Measurements from ENCODE around the gene CCDC74A.
"Not testable (repeated sequence)": the region's sequence is repeated elsewhere in the genome, so short reads cannot be mapped to it uniquely, and the experiment has no call there.

DNA sequence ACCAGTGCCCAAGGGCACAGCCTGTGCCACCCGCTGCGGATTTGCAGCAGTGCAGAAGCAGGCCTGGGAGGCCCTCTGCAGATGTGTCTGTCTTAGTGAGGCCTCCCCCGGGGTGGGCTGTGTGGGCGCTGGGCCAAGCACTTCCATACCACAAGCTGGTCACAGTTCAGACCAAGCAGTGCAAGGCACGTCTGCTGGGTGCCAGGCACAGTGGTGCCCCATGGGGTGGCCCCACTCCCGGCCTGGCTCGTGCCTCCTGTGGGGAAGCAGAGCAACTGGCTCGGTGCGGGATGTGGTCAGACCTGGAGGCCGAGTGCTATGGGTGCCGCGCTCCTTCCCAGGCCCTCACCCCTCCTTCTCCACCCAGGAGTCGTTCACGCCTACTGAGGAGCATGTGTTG is 12.5 kb upstream of the CCDC74A start:
- TF ChIP-seq, protein P1, sequence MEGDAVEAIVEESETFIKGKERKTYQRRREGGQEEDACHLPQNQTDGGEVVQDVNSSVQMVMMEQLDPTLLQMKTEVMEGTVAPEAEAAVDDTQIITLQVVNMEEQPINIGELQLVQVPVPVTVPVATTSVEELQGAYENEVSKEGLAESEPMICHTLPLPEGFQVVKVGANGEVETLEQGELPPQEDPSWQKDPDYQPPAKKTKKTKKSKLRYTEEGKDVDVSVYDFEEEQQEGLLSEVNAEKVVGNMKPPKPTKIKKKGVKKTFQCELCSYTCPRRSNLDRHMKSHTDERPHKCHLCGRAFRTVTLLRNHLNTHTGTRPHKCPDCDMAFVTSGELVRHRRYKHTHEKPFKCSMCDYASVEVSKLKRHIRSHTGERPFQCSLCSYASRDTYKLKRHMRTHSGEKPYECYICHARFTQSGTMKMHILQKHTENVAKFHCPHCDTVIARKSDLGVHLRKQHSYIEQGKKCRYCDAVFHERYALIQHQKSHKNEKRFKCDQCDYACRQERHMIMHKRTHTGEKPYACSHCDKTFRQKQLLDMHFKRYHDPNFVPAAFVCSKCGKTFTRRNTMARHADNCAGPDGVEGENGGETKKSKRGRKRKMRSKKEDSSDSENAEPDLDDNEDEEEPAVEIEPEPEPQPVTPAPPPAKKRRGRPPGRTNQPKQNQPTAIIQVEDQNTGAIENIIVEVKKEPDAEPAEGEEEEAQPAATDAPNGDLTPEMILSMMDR (IDR thresholded peaks at IDR 0.05): not testable (repeated sequence)
- not testable (repeated sequence) for TF ChIP-seq POLR2AphosphoS5 (IDR thresholded peaks at IDR 0.05; ENCODE audit: low read depth, low read length)
